Effector memory CD4-positive, alpha-beta T cell (primary cell): ENCODE data around the gene MAT2A.

Source experiments
- DNase-seq, 3 donors: peaks; one replicate each; pipeline ENCODE4 v3.0.0-alpha.2; 2020
- H3K27ac ChIP-seq: 2 replicates; pipeline ENCODE4 v1.7.0; 2013; ENCODE audit warnings: mild to moderate bottlenecking, low read length, moderate library complexity; ENCODE audit not compliant: insufficient read depth, poor library complexity, severe bottlenecking
- H3K27me3 ChIP-seq: replicated peaks from 2 replicates; pipeline ENCODE4 v1.7.0; 2013; ENCODE audit warnings: mild to moderate bottlenecking, low read length; ENCODE audit not compliant: insufficient read depth, control insufficient read depth, poor library complexity, severe bottlenecking
- H3K36me3 ChIP-seq: 2 replicates; pipeline ENCODE4 v1.7.0; 2013; ENCODE audit warnings: mild to moderate bottlenecking, low read length, moderate library complexity; ENCODE audit not compliant: control insufficient read depth, insufficient read depth
- H3K4me1 ChIP-seq: 2 replicates; pipeline ENCODE4 v1.7.0; 2013; ENCODE audit warnings: low read length, mild to moderate bottlenecking; ENCODE audit not compliant: control insufficient read depth, insufficient read depth, poor library complexity, severe bottlenecking
- H3K4me3 ChIP-seq: 2 replicates; pipeline ENCODE4 v1.7.0; 2013; ENCODE audit warnings: low read length, low read depth, mild to moderate bottlenecking; ENCODE audit not compliant: insufficient read depth, poor library complexity, severe bottlenecking
- H3K9me3 ChIP-seq: 2 replicates; pipeline ENCODE4 v1.7.0; 2013; ENCODE audit warnings: mild to moderate bottlenecking, low read length, moderate library complexity; ENCODE audit not compliant: control insufficient read depth

Gene MAT2A

DNA sequence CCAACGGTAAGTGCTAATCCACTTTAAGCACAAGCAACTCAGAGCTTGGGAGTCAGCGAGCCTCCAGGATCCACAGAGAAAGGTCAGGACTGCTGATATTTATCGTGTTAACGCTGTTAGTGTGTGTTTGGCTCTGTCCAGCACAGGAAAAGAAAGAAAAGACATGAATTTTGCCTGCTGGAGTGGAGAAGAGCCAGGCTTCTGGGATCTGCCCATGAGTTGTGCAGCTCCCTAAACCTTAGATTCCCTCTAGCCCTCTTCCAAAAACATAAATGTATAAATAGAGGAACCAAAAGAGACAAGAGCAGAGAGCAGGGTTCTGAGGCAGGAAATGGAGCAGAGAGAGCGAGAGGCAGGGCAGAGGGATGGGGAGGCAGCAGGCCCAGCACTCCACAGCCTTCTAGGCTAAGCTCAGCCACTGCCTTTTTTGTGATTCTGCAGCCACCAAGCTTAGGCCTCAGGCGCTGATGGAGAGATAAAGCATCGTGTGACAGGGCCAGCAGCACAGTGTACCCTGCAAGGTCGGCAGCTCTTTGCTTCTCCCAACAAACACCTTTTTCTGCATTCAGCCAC, 14.5 kb upstream of the MAT2A start:
- DNase-seq, result no peak
- H3K27ac ChIP-seq, result no peak overlapping the region
- H3K36me3 ChIP-seq, result no peaks in the 10 kb centered on the region
- no peaks in the 10 kb centered on the region for H3K4me1 ChIP-seq
- H3K4me3 ChIP-seq, result no peak overlapping the region
- H3K9me3 ChIP-seq, result no peaks in the 10 kb centered on the region
- H3K27me3 ChIP-seq, result no peaks in the 10 kb centered on the region

DNA sequence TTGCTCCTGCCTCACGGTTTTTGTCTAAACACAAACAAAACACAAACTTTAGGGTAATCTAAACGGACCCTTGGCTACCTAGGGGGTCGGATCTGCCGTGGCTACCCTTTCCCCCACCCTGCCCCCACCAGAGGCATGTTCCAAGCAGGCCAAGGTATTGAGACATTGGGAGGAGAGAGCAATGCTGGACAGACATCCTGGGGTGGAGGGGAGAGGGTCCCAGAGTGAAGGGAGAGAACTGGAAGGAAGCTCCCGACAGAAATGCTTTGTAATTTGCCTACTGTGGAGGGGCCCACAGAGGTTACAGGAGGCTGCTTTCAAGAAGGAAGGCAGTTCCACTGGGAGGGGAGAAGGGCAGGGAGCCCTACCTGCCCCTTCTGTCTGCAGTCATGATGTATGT, 13.9 kb upstream of the MAT2A start:
- H3K27me3 ChIP-seq, result no peaks in the 10 kb centered on the region
- no peaks in the 10 kb centered on the region for H3K36me3 ChIP-seq
- no peaks in the 10 kb centered on the region for H3K9me3 ChIP-seq
- H3K27ac ChIP-seq, result no peak overlapping the region
- no peak for DNase-seq
- no peak overlapping the region for H3K4me3 ChIP-seq
- H3K4me1 ChIP-seq, result no peaks in the 10 kb centered on the region

GRCh38 chr2:85525567-85525966, 13.4 kb upstream of the MAT2A start:
- no peak overlapping the region for H3K4me3 ChIP-seq
- no peak overlapping the region for H3K27ac ChIP-seq
- no peaks in the 10 kb centered on the region for H3K36me3 ChIP-seq
- no peaks in the 10 kb centered on the region for H3K4me1 ChIP-seq
- H3K27me3 ChIP-seq, result no peaks in the 10 kb centered on the region
- H3K9me3 ChIP-seq, result no peaks in the 10 kb centered on the region
- DNase-seq, result no peak

GRCh38 chr2:85527787-85528186, 11.2 kb upstream of the MAT2A start:
- Histone ChIP-seq H3K4me1 (no peaks in the 10 kb centered on the region), H3K4me3 (no peak overlapping the region), H3K27ac (no peak overlapping the region), H3K36me3 (no peaks in the 10 kb centered on the region), H3K9me3 (no peaks in the 10 kb centered on the region), H3K27me3 (no peaks in the 10 kb centered on the region)
- DNase-seq, result no peak

DNA sequence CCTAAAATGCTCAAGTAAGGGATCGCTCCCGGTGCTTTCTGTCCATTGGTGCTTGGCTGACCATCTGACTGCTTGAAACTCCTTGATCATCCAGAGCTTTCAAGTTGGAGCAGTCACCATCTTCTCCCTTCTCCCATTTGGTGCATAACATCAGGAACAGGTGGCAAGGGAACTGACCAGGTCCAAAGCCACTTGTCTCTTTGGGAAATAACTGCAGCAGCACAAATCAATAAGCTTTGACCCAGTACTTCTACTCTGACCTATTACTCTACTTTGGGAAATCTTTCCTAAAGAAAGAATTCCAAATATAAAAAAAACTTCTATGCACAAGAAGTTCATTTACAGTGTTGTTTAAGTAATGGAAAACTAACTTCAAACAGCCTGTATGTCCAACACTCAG, 10.6 kb upstream of the MAT2A start:
- Histone ChIP-seq H3K27ac (no peak overlapping the region), H3K4me3 (no peak overlapping the region), H3K36me3 (no peaks in the 10 kb centered on the region), H3K4me1 (no peaks in the 10 kb centered on the region), H3K9me3 (no peaks in the 10 kb centered on the region), H3K27me3 (no peaks in the 10 kb centered on the region)
- DNase-seq, result no peak

- DNase-seq, result no peak
- Histone ChIP-seq H3K27me3 (no peaks in the 10 kb centered on the region), H3K4me3 (no peak overlapping the region), H3K9me3 (no peaks in the 10 kb centered on the region), H3K4me1 (no peaks in the 10 kb centered on the region), H3K36me3 (no peaks in the 10 kb centered on the region), H3K27ac (no peak overlapping the region)
Measured at GRCh38 chr2:85529809-85530208, 9.2 kb upstream of the MAT2A start.

DNA sequence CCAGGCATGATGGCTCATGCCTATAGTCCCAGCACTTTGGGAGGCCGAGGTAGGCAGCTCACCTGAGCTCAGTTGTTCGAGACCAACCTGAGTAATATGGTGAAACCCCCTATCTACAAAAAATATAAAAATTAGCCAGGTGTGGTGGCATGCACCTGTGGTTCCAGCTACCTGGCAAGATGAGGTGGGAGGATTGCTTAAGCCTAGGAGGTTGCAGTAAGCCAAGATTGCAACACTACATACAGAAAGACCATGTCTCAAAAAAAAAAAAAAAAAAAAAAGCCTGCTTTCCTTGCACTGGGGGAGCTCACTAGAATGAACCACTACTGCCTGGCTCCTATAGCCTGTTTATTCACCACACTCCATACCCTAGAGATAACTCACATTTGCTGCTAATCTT, 7.4 kb upstream of the MAT2A start:
- H3K4me3 ChIP-seq, result no peak overlapping the region
- DNase-seq, result no peak
- no peaks in the 10 kb centered on the region for H3K4me1 ChIP-seq
- H3K27ac ChIP-seq, result no peak overlapping the region
- H3K9me3 ChIP-seq, result no peaks in the 10 kb centered on the region
- no peaks in the 10 kb centered on the region for H3K27me3 ChIP-seq
- H3K36me3 ChIP-seq, result no peaks in the 10 kb centered on the region

GRCh38 chr2:85534099-85534498, 4.9 kb upstream of the MAT2A start:
- Histone ChIP-seq H3K27ac (no peak overlapping the region), H3K36me3 (no peaks in the 10 kb centered on the region), H3K9me3 (no peaks in the 10 kb centered on the region), H3K4me1 (peaks cover 8% of the 10 kb centered on the region), H3K4me3 (no peak overlapping the region), H3K27me3 (no peaks in the 10 kb centered on the region)
- DNase-seq, result no peak

- Histone ChIP-seq H3K9me3 (no peaks in the 10 kb centered on the region), H3K4me3 (no peak overlapping the region), H3K27me3 (no peaks in the 10 kb centered on the region), H3K36me3 (no peaks in the 10 kb centered on the region), H3K4me1 (peaks cover 10% of the 10 kb centered on the region), H3K27ac (no peak overlapping the region)
- DNase-seq, result no peak
Measured at GRCh38 chr2:85534881-85535280, 4.1 kb upstream of the MAT2A start.

DNA sequence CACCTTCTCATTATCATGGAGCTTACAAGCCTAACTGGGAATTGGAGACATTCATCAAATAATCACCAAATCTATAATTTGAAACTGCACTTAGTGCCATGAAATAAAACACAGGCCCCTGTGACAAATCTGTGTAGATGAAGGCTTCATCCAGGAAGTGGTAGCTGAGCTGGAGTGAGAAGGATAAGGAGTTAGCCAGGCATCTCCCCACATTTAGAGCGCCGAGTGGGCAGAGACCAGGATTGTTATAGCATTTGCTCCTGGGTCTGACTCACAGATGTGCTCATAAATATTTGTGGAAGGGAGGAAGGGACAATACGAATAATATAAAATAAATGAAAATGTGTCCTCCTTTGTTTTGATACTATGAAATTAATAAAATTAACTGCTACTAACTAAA, 2.5 kb upstream of the MAT2A start:
- Histone ChIP-seq H3K27me3 (no peaks in the 10 kb centered on the region), H3K36me3 (peaks cover 5% of the 10 kb centered on the region), H3K4me3 (no peak overlapping the region), H3K4me1 (peaks cover 20% of the 10 kb centered on the region), H3K27ac (no peak overlapping the region), H3K9me3 (no peaks in the 10 kb centered on the region)
- DNase-seq, result no peak
